HG03558 (cell line): ENCODE measurements around the gene ARID3A.
"Not testable (repeated sequence)": the region's sequence is repeated elsewhere in the genome, so short reads cannot be mapped to it uniquely, and the experiment has no call there.

ENCODE experiments used
- ATAC-seq: cut with Tn5 transposase; IDR thresholded peaks from one replicate; pipeline ENCODE4 v1.9.1; 2021; ENCODE audit warnings: moderate number of reproducible peaks; ENCODE audit not compliant: unreplicated experiment; ENCODE audit errors: extremely low read depth

The ARID3A gene

GRCh38 chr19:925526-926322, at the start of gene ARID3A:
Gene ARID3A (plus strand): TSS chr19:926035. CDS start chr19:929529, 3,494 bp downstream.
- ATAC-seq, result peak; percentile 23

GRCh38 chr19:876089-876488, 49.7 kb upstream of the ARID3A start:
- ATAC-seq, result no peak

- no peak for ATAC-seq
These were observed 49.0 kb upstream of the ARID3A start for GRCh38 chr19:876780-877314.

- not testable (repeated sequence) for ATAC-seq
These were observed 47.7 kb upstream of the ARID3A start for GRCh38 chr19:877992-878660.

GRCh38 chr19:878751-879561, 46.9 kb upstream of the ARID3A start:
- not testable (repeated sequence) for ATAC-seq

GRCh38 chr19:879711-880438, 46.0 kb upstream of the ARID3A start:
- no peak for ATAC-seq

GRCh38 chr19:881385-882071, 44.3 kb upstream of the ARID3A start:
- ATAC-seq, result no peak

- no peak for ATAC-seq
These were observed 42.9 kb upstream of the ARID3A start for GRCh38 chr19:882871-883497.

- ATAC-seq, result no peak
These were observed 42.1 kb upstream of the ARID3A start for GRCh38 chr19:883661-884211.

GRCh38 chr19:884420-885211, 41.2 kb upstream of the ARID3A start:
- no peak for ATAC-seq

GRCh38 chr19:885536-886224, 40.2 kb upstream of the ARID3A start:
- ATAC-seq, result no peak

GRCh38 chr19:887072-887471, 38.8 kb upstream of the ARID3A start:
- ATAC-seq, result no peak

GRCh38 chr19:887599-887998, 38.2 kb upstream of the ARID3A start:
- ATAC-seq, result no peak

- no peak for ATAC-seq
These were observed 37.1 kb upstream of the ARID3A start for GRCh38 chr19:888581-889385.

GRCh38 chr19:889662-890295, 36.1 kb upstream of the ARID3A start:
- ATAC-seq, result no peak

GRCh38 chr19:890831-891230, 35.0 kb upstream of the ARID3A start:
- no peak for ATAC-seq
